Type B pancreatic cell (in vitro differentiated cells): ENCODE measurements around the gene ADRA2B. TPM values are rescaled to one million over a fixed set of nuclear protein-coding genes. Genes with fewer than 3 reads are reported as not detected.

Source experiments
- DNase-seq: peaks from one replicate; pipeline ENCODE4 v3.0.0; 2021; ENCODE audit warnings: mixed read lengths; ENCODE audit not compliant: unreplicated experiment; ENCODE audit errors: extremely low spot score
- H3K27ac Mint-ChIP-seq: 2 replicates; pipeline ENCODE4 v1.8.0; 2021; ENCODE audit warnings: mild to moderate bottlenecking, mixed read lengths
- H3K27me3 Mint-ChIP-seq: 2 replicates; pipeline ENCODE4 v1.8.0; 2021; ENCODE audit warnings: mixed read lengths
- H3K36me3 Mint-ChIP-seq: 2 replicates; pipeline ENCODE4 v1.8.0; 2021; ENCODE audit warnings: mixed read lengths
- H3K4me1 Mint-ChIP-seq: one replicate; pipeline ENCODE4 v1.8.0; 2021; ENCODE audit warnings: mixed read lengths; ENCODE audit not compliant: unreplicated experiment
- H3K4me3 Mint-ChIP-seq: 2 replicates; pipeline ENCODE4 v1.8.0; 2021; ENCODE audit warnings: mild to moderate bottlenecking, mixed read lengths
- H3K9me3 Mint-ChIP-seq: 2 replicates; pipeline ENCODE4 v1.8.0; 2021; ENCODE audit warnings: mixed read lengths
- total RNA-seq: library from RNA; stranded (reverse); gene quantifications from 2 replicates; pipeline ENCODE4 v1.2.1, GENCODE V29; 2021; ENCODE audit warnings: low replicate concordance
- TF ChIP-seq, protein P1 (sequence below): fragments of 200-600 bp; sonication (generic); conservative IDR thresholded peaks from 2 replicates; pipeline ENCODE4 v1.5.0; 2021; ENCODE audit warnings: antibody characterized with exemption, mild to moderate bottlenecking

Gene ADRA2B
- total RNA-seq, 1 donor from 2014 or later: 2.4 TPM

DNA sequence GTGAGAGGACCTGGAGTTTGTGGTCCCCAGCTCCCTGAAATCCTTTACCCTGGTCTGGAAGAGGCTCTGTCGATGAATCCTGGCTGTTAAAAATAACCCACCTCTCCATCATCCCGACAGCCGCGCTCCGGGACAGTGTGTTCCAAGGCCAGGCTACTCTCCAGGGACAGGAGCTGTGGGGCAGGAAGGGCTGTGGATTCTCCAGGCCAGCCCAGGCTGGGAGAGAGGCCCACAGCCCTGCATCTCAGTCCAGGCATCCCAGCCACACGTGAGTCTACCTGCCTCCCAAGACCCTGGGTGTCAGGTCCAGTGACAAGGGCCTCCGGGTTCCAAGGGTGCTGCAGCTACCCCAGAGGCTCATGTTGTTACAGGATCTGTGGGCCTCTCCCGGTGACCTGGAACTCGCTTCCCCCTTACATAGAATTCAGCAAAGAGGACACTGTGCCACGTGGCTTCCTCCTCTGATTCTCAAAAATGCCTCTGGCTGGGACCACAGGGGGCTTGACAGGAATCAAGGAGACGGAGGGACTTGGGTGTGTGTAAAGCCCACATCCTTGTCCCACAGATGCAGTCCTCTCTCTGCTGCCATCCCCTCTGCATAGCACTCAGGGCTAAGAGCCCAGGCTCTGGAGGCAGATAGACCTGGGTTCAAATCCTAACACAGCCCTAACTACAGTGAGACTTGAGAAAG is 17.3 kb downstream of the ADRA2B start:
- DNase-seq: no peak

DNA sequence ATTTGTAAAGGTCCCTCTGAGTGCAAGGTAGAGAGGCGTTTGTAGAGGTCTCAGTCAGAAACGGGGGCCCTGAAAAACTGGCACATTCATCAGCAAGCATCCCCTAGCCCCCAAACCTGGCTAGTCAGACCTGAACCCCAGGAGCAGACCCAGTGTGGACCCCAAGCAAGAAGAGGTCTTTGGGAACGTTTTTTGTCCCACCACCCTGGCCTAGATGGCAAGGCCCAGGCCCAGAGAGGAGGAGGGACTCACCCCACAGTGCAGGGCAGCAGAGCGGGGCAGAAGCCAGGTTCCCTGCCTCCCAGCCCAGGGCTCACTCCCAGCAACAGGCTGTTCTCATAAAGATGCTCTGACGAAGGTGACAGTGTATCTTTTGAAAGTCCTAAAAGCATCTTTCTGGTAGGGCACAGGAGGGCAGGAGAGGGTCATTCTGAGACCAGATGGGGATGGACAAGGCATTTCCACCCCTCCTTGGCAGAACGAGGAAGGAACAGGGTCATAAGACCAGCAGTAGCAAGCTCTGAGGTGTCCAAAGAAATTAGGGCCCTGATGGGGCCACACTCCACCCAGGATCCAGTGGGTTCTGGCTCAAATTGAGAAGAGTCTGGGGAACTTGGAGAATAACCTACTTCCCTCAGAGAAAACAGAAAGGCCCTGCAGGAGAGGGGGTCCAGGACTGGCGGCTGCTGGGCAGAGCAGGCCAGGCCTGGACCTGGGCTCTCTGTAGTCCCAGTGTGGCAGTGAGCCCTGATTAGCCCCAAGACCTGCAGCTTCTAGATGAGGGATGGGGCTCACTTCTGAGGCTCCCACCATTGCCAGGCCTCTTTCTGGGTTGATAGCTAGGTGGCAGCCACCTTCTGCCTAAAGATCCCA is 18.2 kb downstream of the ADRA2B start:
- no peaks in the 10 kb centered on the region for H3K27me3 Mint-ChIP-seq
- H3K36me3 Mint-ChIP-seq: peaks cover 5% of the 10 kb centered on the region
- DNase-seq: no peak
- peaks cover 3% of the 10 kb centered on the region for H3K4me1 Mint-ChIP-seq
- no peak overlapping the region for H3K27ac Mint-ChIP-seq
- peaks cover 5% of the 10 kb centered on the region for H3K9me3 Mint-ChIP-seq
- TF ChIP-seq, protein P1, sequence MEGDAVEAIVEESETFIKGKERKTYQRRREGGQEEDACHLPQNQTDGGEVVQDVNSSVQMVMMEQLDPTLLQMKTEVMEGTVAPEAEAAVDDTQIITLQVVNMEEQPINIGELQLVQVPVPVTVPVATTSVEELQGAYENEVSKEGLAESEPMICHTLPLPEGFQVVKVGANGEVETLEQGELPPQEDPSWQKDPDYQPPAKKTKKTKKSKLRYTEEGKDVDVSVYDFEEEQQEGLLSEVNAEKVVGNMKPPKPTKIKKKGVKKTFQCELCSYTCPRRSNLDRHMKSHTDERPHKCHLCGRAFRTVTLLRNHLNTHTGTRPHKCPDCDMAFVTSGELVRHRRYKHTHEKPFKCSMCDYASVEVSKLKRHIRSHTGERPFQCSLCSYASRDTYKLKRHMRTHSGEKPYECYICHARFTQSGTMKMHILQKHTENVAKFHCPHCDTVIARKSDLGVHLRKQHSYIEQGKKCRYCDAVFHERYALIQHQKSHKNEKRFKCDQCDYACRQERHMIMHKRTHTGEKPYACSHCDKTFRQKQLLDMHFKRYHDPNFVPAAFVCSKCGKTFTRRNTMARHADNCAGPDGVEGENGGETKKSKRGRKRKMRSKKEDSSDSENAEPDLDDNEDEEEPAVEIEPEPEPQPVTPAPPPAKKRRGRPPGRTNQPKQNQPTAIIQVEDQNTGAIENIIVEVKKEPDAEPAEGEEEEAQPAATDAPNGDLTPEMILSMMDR: no peak
- H3K4me3 Mint-ChIP-seq: no peak overlapping the region

More for the DNA sequence above, 17.3 kb downstream of the ADRA2B start:
- Mint-ChIP-seq H3K27ac (no peak overlapping the region), H3K9me3 (peaks cover 5% of the 10 kb centered on the region), H3K4me3 (no peak overlapping the region), H3K4me1 (peaks cover 3% of the 10 kb centered on the region), H3K36me3 (peaks cover 5% of the 10 kb centered on the region), H3K27me3 (no peaks in the 10 kb centered on the region)
- TF ChIP-seq, protein P1: no peak

DNA sequence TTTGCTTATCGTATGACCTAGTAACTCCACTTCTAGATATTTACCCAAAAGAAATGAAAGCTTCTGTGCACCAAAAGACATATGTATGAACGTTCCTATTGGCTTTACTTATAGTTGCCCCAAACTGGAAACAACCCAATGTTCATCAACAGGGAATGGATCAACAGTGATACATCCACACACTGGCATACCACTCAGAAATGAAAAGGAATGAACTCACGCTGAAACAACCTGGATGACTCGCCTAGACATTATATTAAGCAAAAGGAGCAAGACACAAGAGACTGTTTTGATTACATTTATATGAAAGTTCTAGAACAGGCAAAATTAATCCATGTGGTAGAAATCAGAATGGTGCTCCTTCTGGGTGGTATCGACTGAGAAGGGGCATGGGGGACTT is 18.9 kb downstream of the ADRA2B start:
- Mint-ChIP-seq H3K36me3 (peaks cover 5% of the 10 kb centered on the region), H3K27ac (no peak overlapping the region), H3K27me3 (no peaks in the 10 kb centered on the region), H3K9me3 (peaks cover 5% of the 10 kb centered on the region), H3K4me3 (no peak overlapping the region), H3K4me1 (peaks cover 3% of the 10 kb centered on the region)
- TF ChIP-seq, protein P1: no peak
- no peak for DNase-seq

DNA sequence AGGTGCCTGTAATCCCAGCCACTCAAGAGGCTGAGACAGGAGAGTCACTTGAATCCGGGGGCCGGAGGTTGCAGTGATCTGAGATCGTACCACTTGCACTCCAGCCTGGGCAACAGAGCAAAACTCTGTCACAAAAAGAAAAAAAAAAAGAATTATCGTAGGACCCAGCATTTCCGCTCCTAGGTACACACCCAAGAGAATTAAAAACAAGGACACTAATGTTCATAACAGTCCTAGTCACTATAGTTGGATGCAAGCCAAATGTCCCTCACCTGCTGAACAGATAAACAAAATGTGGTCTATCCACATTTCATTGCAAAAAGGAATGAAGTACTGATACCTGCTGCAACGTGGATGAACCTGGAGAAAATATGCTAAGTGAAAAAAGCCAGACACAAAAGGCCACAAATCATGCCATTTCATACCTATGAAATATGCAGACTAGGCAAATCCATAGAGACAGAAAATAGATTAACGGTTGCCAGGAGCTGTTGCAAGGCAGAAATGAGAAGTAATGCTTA is 21.2 kb downstream of the ADRA2B start:
- Mint-ChIP-seq H3K36me3 (peaks cover 5% of the 10 kb centered on the region), H3K4me1 (peaks cover 14% of the 10 kb centered on the region), H3K27ac (peak overlapping the region; percentile 64), H3K27me3 (no peaks in the 10 kb centered on the region), H3K4me3 (peak overlapping the region; percentile 29), H3K9me3 (peaks cover 5% of the 10 kb centered on the region)
- TF ChIP-seq, protein P1: no peak
- DNase-seq: no peak

DNA sequence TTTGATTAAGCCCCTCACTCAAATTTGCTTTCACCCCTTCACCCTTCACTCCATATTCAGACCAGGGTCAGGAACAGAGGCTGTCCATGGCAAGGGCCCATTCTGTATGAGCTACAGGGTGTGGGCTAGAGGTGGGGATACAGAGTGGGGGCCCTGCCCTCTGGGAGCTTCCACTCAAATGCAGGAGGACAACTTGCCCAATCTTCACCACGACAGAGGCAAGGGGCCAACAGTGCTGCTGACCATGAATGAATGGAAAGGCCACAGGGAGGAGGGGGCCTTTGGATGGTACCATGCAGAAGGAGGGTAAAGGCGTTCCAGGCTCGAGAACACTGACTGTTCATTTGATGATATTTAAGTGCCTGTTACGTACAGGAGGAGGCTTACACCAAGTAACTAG is 22.8 kb downstream of the ADRA2B start:
- H3K27ac Mint-ChIP-seq: no peak overlapping the region
- no peak for DNase-seq

More for the DNA sequence above, 22.8 kb downstream of the ADRA2B start:
- no peak overlapping the region for H3K4me3 Mint-ChIP-seq
- H3K9me3 Mint-ChIP-seq: peaks cover 5% of the 10 kb centered on the region
- TF ChIP-seq, protein P1: no peak
- H3K27me3 Mint-ChIP-seq: no peaks in the 10 kb centered on the region
- peaks cover 5% of the 10 kb centered on the region for H3K36me3 Mint-ChIP-seq
- peaks cover 15% of the 10 kb centered on the region for H3K4me1 Mint-ChIP-seq
